GM19438 (cell line): ENCODE measurements around the gene FANCB.

ENCODE experiments used
- ATAC-seq: cut with Tn5 transposase; IDR thresholded peaks from one replicate; pipeline ENCODE4 v1.9.1; 2021; ENCODE audit warnings: low read depth; ENCODE audit not compliant: unreplicated experiment

Gene FANCB

DNA sequence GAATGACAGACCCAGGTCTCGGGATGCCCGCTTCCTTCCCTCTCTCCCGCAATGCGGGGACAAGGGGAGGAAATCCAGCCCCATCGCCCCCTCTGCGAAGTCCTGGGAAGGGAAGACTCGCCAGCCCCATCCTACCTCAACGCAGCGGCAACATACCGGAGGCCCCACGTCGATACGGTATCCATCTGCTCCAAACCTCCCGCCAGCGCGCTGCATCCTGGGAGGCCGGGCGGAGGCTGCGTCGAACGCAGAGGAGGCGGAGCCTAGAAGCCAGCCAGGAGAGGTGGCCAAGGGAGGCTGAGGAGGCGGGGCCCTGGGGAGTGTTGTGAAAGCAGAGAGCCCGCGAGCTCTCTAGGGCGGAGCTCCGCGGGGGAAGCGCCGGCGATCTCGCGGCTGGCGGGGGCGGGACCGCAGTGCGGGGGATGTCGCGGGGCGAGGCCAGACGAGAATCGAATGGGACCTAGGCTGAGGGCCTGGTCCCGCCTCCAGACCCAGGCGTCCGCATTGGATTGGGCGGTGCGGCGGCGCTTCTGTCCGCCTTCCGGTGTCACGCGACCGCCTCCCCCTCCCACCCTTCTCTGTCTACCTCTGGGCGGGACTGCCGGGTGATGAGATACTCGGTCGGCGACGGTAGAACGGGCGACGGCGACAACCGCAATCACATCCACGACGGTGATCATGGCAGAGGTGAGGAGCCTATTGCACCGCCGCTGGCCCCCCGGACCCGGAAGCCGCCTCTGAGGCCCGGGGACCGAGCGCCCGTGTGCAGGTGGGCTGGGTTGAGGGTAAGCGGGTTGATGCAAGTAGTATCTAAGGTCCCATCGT, at the start of gene FANCB, which contains the start of gene MOSPD2:
TSS of gene FANCB (minus strand) at position 219 of the 825 bp plus-strand sequence. CDS start 7,559 bp downstream, outside the sequence.
TSS of gene MOSPD2 (plus strand) at position 571 of the 825 bp plus-strand sequence. CDS start at position 679, 108 bp downstream.
- ATAC-seq: peak; percentile 94

DNA sequence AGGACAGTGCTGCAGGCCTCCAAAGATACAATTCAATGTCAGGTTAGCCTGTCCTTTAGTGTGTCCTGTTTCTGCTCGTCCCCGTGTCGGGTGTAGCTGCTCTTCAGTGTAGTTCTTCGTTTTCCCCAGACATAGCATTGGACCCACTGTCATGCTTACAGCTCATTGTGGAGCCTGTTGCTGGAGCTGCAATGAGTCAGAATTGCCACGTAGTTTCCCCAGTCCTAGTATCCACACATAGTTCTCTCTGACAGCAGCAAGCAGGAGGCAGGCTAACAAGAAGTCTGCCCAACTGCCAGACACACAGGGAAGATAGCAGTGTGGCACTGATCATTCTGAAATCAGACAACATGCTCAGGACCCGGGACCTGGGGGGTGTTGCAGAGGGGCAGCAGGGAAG, 49.6 kb upstream of the FANCB start:
- no peak for ATAC-seq

DNA sequence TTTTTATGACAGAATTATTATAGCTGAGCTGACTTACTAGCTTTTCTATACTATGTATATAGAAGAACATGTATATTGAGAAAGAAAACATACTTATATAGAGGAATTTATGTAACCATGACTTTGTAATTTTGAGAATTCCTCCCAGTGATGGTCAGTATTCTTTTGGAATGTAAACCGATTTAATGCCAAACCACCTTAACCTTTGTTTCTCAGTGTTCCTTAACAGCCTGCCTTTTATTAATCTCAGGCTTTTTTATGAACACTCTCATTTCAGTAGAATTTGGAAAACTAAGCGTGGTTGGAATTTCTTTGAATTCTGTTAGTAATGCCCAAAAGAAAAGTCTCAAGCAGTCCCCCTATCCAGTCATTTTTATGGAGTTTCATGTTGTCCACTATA, 47.3 kb upstream of the FANCB start:
- ATAC-seq: no peak

DNA sequence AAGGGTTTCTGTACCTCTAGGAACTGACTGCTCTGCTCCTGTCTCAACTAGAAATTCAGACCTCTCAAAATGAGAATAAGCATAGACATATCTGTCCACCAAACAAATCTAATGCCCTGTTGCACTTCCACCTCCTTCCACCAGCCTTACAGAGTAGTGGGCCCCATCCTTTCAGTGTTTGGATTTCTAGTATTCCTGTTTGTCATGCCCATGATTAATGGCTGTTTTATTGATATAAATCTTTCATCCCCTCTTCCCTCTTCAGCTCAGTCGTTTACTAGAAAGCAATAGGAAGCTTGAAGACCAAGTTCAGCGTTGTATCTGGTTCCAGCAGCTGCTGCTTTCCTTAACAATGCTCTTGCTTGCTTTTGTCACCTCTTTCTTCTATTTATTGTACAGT, 46.5 kb upstream of the FANCB start:
- no peak for ATAC-seq

DNA sequence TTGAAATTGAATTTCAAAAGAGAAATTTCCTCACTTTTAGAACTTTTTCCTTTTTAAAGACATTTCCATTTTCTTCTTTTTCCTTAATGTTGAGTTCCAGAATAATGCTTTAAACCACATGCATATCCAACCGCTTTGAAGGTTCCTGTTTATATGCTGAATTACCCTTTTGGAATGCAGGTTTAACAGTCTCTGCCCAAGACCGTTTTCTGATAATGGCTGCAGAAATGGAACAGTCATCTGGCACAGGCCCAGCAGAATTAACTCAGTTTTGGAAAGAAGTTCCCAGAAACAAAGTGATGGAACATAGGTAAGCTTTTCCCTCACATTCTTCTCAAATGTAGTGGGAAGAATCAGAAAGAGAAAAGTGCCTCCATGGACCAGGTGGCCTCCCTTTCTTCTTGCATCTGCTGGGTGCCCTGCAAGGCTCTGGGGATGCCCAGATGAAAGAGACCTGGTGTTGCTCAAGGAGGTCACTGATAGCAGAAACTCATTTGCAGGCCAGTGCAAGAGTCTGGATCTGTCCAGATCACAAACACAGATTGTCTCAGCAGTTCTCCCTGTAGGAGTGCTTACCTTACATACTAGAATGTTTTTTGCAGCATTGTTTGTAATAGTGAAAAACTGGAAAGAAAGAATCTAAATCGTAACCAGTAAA, 43.3 kb upstream of the FANCB start:
- ATAC-seq: no peak

DNA sequence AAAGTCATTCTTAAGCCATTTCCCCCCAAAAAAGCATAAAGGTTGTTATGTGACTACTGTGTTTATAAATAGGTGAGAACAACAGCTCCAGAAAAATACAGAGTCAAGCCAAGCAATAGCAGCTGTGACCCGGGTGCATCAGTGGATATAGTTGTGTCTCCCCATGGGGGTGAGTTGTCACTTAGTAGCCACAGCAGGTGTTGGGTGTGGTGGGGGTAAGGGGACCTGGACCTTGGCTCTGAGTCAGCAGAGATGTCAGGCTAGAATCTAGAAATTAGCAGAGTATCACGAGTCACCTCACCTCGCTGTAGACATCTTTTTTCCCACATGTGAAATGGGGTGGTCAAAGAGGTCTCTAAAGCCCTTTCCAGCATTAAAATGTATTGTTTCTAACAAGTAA, 42.7 kb upstream of the FANCB start:
- ATAC-seq: no peak

DNA sequence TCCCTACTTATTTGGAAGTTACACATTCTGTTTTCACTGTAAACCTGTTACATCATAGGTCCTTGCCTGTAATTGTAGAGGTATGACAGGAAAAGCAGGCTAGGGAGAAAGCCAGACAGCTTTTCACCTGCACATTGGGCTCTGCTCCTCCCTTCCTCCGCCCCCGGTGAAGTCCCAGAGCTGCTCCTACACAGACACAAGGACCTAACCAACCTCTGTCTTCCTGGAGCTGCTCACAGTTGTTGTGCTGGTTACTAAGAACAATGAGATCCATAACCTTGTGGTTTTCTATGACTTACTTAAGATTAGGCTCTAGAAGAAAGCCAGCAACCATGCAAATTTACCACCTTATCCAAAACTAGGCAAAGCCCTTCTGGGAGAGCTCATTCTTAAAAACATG, 40.4 kb upstream of the FANCB start:
- ATAC-seq: no peak

DNA sequence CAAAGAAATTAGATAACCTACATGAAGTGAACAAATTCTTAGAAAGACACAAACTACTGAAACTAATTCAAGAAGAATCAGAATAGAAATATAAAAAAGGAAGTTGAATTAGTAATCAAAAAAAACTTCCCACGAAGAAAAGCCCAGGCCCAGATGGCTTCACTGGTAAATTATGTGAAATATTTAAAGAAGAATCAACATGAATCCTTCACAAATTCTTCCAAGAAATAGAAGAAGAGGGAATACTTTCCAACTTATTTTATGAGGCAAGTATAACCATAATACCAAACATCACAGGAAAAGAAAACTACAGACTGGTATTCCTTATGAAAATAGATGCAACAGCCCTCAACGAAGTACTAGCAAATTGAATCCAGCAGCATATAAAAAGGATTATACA, 31.0 kb upstream of the FANCB start:
- ATAC-seq: no peak

DNA sequence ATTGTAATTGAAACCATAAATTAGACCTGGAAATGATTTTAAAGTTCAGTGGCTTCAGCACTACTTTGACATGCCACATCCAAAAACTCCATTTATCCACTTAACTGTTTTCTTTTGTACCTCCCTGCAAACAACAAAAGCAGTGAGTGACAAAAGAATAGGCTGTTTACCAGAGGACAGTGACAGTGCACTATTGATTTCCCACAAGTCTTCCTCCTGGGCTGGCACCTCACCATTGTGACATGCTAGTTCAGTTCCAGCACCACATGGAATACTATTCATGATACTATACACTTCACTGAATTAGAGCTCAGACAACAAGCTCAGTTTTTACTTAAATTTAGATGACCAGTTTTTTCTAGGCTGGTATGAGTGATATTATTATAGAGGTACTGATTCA, 29.7 kb upstream of the FANCB start:
- ATAC-seq: no peak

DNA sequence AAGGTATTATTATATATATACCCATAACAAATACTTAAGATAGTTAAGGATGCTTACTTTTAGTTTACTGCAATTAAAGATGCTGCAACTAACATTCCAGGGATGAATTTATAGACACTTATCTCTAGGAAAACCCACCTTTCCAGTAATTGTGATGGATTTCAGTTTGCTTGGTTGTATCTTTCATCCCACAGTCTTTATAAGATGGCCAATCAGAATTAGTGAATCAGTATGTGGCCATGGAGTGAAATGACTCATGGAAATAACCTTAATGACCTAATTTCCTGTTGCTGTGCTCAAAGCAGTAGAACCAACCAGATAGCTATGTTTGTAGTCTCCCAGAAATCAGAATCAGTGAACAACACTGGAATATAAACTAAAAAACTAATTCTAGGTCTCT, 26.7 kb upstream of the FANCB start:
- no peak for ATAC-seq

DNA sequence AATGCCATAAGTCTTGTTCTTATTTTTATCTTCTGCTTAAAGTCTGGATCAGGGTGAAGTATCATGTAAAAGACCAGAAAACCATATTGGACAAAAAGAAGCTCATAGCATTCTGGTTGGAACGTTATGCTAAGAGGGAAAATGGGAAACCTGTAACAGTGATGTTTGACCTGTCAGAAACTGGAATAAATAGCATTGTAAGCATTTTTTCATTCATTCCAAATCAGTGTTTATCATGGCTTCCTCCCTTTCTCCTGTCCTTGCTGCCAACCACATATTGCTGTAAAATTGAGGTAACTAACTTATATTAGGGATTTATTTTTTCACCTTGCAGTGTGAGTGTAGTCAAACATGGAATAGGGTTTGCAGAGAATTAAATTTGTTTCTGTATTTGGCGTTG, 24.2 kb upstream of the FANCB start:
- ATAC-seq: no peak

DNA sequence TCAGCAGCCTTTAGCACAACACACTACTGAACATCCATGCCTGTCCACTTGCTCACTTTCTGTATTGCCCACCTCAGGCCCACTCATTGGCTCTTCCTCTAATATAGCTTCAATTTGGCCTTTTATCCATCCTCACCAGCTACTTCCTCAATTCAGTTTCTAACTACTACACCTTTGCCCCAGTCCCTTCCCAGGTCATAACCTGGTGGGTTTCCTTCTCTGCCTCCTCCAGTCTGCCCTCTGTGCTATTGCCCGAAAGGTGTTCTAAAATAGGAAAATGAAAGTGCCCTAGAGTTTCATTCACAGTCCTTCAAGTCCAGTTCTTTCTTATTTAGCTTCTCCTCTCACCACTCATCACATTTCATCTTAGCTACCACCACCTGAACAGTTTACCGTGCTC, 23.4 kb upstream of the FANCB start:
- ATAC-seq: no peak

DNA sequence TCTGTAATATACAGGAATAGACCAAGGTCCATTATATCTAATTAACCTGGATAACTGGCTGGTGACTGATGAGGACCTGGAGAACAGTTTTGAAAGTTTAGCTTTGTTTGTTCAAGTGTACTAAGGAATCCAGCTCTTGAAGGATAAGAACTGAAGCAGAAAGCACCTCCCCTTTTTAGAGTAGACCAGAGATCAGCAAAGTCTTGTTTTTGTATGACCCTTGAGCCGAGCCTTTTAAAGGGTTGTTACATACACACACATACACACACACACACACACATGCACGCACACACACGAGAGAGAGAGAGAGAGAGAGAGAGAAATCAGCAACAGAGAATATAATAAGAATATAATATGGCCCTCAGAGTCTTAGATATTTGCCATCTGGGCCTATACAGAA, 13.4 kb upstream of the FANCB start:
- no peak for ATAC-seq

DNA sequence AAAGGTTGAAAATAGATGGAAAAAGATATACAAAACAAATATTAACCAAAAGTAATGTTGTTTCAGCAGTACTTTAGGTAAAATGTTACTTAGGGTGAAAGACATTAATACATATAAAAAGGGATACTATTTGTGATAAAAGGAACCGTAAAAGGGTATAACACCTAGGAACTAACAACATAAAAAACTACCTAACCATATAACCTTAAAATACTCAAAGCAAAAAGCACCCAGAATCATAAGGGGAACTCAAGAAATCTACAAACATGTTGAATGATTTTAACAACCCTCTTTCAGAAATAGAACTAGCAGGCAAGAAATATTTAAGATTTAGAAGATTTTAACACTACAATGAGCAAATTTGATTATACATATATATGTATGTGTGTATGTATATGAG, 11.8 kb upstream of the FANCB start:
- ATAC-seq: no peak

DNA sequence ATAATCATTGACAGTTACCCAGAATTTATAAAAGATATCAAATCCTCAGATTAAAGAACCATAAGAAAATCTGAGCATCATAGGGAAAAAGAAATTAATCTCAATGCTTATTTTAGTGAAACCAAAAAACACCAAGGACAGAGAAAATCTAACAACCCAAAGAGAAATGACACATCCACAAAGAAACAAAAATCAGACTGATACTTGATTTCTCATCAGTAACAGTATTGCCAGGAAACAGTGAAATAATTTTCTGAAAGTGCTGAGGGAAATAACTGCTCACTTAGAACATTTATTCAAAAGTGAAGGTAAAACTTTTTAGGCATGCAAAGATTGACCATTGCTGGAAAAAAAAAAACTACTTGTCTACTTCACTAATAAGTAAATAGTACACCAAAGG, 11.0 kb upstream of the FANCB start:
- ATAC-seq: no peak

DNA sequence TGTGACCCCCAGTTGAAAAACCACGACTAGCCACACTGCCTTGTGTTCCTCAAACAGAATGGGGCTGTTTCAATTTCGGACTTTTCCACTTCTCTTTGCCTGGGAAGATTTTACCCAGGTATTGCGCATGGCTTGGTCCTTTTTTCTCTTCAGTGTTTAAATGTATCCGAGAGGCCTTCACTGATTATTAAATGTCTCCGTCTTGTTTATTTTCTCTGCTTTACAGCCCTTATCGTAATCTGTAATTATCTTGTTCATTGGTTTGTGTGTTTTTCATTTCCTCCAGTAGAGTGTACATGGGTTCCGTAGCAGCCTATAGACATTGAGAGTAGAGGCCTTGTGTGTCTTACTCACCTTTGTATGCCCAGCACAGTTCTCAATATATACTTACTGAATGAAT, 2.8 kb upstream of the FANCB start:
- no peak for ATAC-seq

DNA sequence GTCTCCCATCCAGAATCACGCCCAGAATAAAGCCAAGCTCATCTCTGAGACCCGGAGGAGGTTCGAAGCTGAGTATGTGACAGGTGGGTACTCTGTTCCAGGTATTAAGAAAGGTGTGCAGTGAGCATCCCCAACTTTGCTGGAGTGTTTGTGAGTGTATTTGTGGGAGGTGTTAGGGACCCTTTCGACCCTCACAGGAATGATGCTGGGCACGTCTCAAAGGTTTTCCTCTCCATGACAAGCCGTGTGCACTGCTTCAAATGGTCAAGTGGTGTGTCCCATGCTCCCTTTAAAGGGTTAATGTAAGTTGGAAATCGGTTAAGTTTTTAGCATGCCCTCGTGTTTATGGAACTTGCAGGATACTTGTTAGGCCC, 794 bp upstream of the FANCB start:
- ATAC-seq: no peak

DNA sequence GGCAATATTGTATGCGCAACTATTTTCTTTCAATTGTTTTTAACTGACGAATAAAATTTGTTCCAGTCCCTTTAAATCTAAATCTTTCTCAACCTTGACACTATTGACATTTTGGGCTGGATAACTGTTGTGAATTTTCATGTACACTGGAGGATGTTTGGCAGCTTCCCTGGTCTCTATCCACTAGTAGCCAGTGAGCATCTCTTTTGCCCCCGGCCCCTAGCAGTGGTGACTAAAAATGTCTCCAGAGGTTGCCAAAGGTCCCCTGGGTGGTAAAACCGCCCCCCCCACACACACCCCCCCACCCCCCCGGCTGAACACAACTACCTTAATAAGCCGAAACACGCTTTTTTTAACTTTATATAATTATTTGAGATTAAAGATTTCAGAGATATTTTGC, 514 bp downstream of the FANCB start:
- no peak for ATAC-seq

DNA sequence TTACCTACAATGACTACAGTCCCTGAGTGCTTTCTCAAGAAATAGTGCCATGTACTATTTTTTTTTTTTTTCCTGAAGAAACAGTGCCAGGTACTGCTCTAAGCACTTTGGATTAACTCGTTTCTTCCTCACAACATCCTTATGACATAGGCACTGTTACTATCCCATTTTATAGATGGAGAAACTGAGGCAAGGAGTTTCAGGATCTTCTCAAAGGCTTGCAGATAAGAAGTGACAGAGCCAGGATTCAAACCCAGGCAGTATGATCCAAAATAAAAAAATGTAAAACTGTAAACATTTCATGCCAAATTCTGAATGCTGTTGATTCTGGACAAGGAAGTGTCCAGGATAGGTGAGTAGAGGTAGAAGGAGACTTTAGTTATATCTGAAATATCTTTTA, 1.1 kb downstream of the FANCB start:
- no peak for ATAC-seq

DNA sequence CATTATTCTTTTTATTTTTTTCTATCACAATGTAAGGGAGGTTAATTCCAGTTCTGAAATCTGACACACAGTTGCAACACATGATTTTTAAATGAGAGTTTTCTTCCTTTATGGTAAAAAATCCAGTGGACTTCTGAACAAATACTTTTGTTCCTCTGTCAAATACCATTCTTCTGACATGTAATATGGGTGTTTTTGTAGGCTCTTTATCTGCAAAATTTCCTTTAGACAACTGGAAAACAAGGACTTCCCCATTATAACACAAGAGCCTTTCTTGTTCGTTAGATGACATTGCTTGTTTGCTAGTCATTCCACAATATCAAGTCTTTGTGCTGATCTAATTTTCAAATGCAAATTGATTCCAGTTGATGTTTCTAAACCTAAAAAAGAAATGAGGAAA, 7.7 kb downstream of the FANCB start:
- ATAC-seq: no peak

DNA sequence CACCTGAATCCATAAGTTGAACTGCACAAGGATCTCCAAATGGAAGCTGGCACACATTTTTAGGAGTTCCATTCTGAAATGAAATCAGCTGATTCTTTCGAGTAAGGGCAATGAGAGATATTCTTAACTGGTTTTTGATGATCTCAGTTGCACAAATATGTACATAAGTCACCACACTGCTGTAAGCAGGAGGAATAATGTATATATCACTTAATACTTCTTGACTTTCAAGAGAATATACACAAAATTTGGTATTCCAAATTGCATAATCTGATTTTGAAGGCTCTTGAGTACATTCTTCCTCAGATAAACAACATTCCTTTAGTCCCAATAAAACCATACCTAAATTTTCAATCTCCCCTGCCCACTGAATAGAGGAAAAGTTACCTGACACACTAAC, 8.2 kb downstream of the FANCB start:
- ATAC-seq: no peak

DNA sequence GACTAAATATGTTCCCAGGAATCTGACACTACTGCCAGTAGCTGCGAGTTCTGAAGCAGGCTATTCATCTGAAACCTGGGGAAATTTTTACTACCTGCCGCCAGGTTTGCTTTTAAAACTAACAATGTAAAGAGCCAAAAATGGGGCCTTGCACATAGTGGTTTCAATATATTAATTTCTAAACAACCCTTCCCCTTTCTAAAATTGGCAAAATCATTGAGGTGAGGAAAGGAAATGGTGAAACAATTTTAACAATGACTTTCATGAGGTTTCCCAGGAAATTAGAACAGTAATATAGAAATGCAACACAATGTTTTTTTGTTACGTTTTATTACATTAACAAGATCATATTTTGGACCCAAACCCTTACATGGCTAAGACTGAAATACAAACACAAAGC, 21.3 kb downstream of the FANCB start:
- ATAC-seq: no peak
